Panc1 (cell line): Measurements from ENCODE around the gene IGSF23. TPM values are rescaled to one million over a fixed set of nuclear protein-coding genes. Genes with fewer than 3 reads are reported as not detected.

Source experiments
- ATAC-seq: fragments of 200-7000 bp; cut with Tn5 transposase; 2 replicates; pipeline ENCODE4 v1.9.1; 2020; ENCODE audit warnings: mild to moderate bottlenecking, moderate library complexity
- BruUV-seq: library from RNA; stranded (reverse); fragments of 400-500 nt; replicated peaks from 2 replicates; lab custom pipeline; 2021; lab: Mats Ljungman, UMichigan
- CTCF ChIA-PET: fragments of 300-600 bp; sonication (Branson Sonifier 250); formaldehyde crosslinking; loops from one replicate; lab custom pipeline; 2022; ENCODE audit warnings: antibody characterized with exemption; lab: Charles Lee
- POLR2A ChIA-PET: fragments of 300-600 bp; sonication (Branson Sonifier 250); formaldehyde crosslinking; loops from one replicate; lab custom pipeline; 2022; ENCODE audit warnings: antibody characterized with exemption; lab: Charles Lee
- DNase-seq: peaks from one replicate; pipeline ENCODE4 v3.0.0-alpha.2; 2010; ENCODE audit warnings: low read depth, low spot score
- H3K27ac ChIP-seq: 2 replicates; pipeline ENCODE4 v1.5.1; 2011; ENCODE audit warnings: mild to moderate bottlenecking, low read length, inconsistent platforms
- H3K27me3 ChIP-seq: fragments of 200-500 bp; sonication (Bioruptor generic); 2 replicates; pipeline ENCODE4 v1.6.0; 2014; ENCODE audit warnings: low read length, inconsistent platforms; ENCODE audit not compliant: control insufficient read depth, insufficient read depth
- H3K36me3 ChIP-seq: fragments of 200-500 bp; sonication (Bioruptor generic); 2 replicates; pipeline ENCODE4 v1.5.1; 2014; ENCODE audit warnings: inconsistent platforms, mild to moderate bottlenecking, low read length, moderate library complexity; ENCODE audit not compliant: control insufficient read depth, insufficient read depth
- H3K4me1 ChIP-seq: 2 replicates; pipeline ENCODE4 v1.5.1; 2011; ENCODE audit warnings: inconsistent platforms, mild to moderate bottlenecking, low read length, moderate library complexity; ENCODE audit not compliant: control insufficient read depth, insufficient read depth
- H3K4me3 ChIP-seq, 2 experiments: 2 replicates each; pipeline ENCODE4 v1.5.1; 2011 to 2012; ENCODE audit warnings: low read depth in 2 of 2, low read length in 2 of 2, mild to moderate bottlenecking in 2 of 2, inconsistent platforms in 1 of 2, moderate library complexity in 1 of 2
- H3K9me3 ChIP-seq: fragments of 200-500 bp; sonication (Bioruptor generic); 2 replicates; pipeline ENCODE4 v1.5.1; 2014; ENCODE audit warnings: low read depth, mild to moderate bottlenecking, inconsistent platforms, low read length, moderate library complexity; ENCODE audit not compliant: control insufficient read depth, insufficient read depth
- CTCF ChIP-seq: fragments of 450-650 bp; IDR thresholded peaks from 2 replicates; pipeline ENCODE4 v1.5.1; 2017; ENCODE audit warnings: mild to moderate bottlenecking
- POLR2AphosphoS5 ChIP-seq: IDR thresholded peaks from 2 replicates; pipeline ENCODE4 v1.6.1; 2012; ENCODE audit warnings: mild to moderate bottlenecking, low read depth, low read length, moderate library complexity
- REST ChIP-seq, 2 experiments: IDR thresholded peaks; 2 replicates each; pipeline ENCODE4 v1.6.1; 2011 to 2012; ENCODE audit warnings: low read depth in 2 of 2, control low read depth in 1 of 2, low read length in 1 of 2, mild to moderate bottlenecking in 1 of 2, moderate library complexity in 1 of 2; ENCODE audit not compliant: insufficient read depth in 1 of 2
- SIN3A ChIP-seq: IDR thresholded peaks from 2 replicates; pipeline ENCODE4 v1.6.1; 2012; ENCODE audit warnings: low read depth, mild to moderate bottlenecking, low read length, moderate library complexity, borderline replicate concordance; ENCODE audit not compliant: insufficient read depth
- TCF7L2 ChIP-seq: IDR thresholded peaks from 2 replicates; pipeline ENCODE4 v1.6.1; 2011; ENCODE audit warnings: mild to moderate bottlenecking, low read depth, low read length, inconsistent platforms
- in situ Hi-C: cut with HindIII; loops from 2 replicates; pipeline ENCODE4 v1.10.0; 2016; ENCODE audit warnings: low sequenced_read_pairs, low pct_unique_long_range_greater_than_20kb
- intact Hi-C: fragments of 100-400 bp; cut with micrococcal nuclease; formaldehyde crosslinking; loops from one replicate; pipeline ENCODE4 v1.10.0; 2022; ENCODE audit not compliant: unreplicated experiment
- total RNA-seq: library from RNA; stranded (reverse); gene quantifications from one replicate; pipeline ENCODE4 v1.2.1, GENCODE V29; 2021; ENCODE audit not compliant: unreplicated experiment

IGSF23 gene
- total RNA-seq, 1 experiment from 2014 or later: not detected

GRCh38 chr19:44567745-44568144 lies 45.6 kb upstream of the IGSF23 start:
- H3K27ac ChIP-seq: no peak overlapping the region
- no peaks in the 10 kb centered on the region for H3K36me3 ChIP-seq
- POLR2A ChIA-PET: no interaction called here
- H3K4me3 ChIP-seq: no peak overlapping the region
- intact Hi-C loops (no loop called here), in situ Hi-C loops (no loop called here)
- H3K27me3 ChIP-seq: peaks cover 4% of the 10 kb centered on the region; the same call in 1 of the 2 replicates
- BruUV-seq: no TSS peak
- no peaks in the 10 kb centered on the region for H3K9me3 ChIP-seq
- TF ChIP-seq REST (IDR thresholded peaks at IDR 0.05; ENCODE audit: insufficient read depth in 1 of 2, low read depth in 2 of 2, low read length in 1 of 2) (no peak), CTCF (no peak), TCF7L2 (no peak), SIN3A (no peak), POLR2AphosphoS5 (no peak)
- no peaks in the 10 kb centered on the region for H3K4me1 ChIP-seq
- DNase-seq (no peak), ATAC-seq (no peak)
- CTCF ChIA-PET: no interaction called here

GRCh38 chr19:44570603-44570983 lies 42.8 kb upstream of the IGSF23 start:
- Histone ChIP-seq H3K4me1 (no peaks in the 10 kb centered on the region), H3K27ac (no peak overlapping the region), H3K36me3 (no peaks in the 10 kb centered on the region), H3K27me3 (peaks cover 4% of the 10 kb centered on the region; the same call in 1 of the 2 replicates), H3K9me3 (no peaks in the 10 kb centered on the region), H3K4me3 (no peak overlapping the region)
- POLR2A ChIA-PET: no interaction called here
- ATAC-seq (no peak), DNase-seq (no peak)
- in situ Hi-C loops: no loop called here
- intact Hi-C loops: no loop called here
- TF ChIP-seq POLR2AphosphoS5: no peak
- no TSS peak for BruUV-seq
- CTCF ChIA-PET: interaction anchor here (0.6 to 1.6 kb wide), 9 partner anchors 13 to 200 kb away, joined by 3 to 7 read pairs (median 4); partner anchors contain the start of genes CEACAM20 and PVR

DNA sequence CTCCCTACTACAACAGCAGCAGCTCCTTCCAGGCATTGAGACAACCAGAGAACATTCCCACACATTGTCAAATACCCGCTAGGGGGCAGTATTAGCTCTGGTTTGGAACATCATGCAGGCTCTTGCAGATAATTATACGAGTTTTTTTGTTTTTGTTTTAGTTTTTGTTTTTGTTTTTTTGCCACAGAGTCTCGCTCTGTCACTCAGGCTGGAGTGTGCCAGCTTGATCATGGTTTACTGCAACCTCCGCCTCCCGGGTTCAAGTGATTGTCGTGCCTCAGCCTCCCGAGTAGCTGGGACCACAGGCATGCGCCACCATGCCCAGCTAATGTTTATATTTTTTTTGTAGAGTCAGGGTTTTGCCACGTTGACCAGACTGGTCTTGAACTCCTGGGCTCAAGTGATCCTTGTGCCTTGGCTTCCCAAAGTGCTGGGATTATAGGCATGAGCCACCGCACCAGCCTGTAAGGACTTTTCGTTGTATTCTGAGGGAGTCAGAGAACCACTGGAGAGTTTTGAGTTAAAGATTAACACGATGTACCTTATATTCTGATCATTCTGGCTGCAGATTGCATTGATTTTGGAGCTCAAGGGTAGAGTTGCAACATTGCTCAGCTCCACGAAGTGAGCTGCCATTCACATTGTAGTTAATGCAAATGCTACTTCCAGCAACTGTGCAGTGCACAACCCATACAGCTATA lies 42.2 kb upstream of the IGSF23 start:
- no peak overlapping the region for H3K27ac ChIP-seq

More for the DNA sequence above, 42.2 kb upstream of the IGSF23 start:
- no TSS peak for BruUV-seq
- H3K27me3 ChIP-seq: peaks cover 4% of the 10 kb centered on the region; the same call in 1 of the 2 replicates
- TF ChIP-seq POLR2AphosphoS5 (no peak), SIN3A (no peak), CTCF (peak; percentile 81)
- CTCF ChIA-PET: interaction anchor here (0.6 to 1.6 kb wide), 12 partner anchors 10 to 200 kb away, joined by 3 to 7 read pairs (median 4); partner anchors contain the start of genes CEACAM20 and PVR
- H3K4me1 ChIP-seq: no peaks in the 10 kb centered on the region
- POLR2A ChIA-PET: no interaction called here
- DNase-seq: peak; percentile 38
- intact Hi-C loops: no loop called here
- no peak overlapping the region for H3K4me3 ChIP-seq
- no peaks in the 10 kb centered on the region for H3K9me3 ChIP-seq
- in situ Hi-C loops: no loop called here
- ATAC-seq: peak; percentile 94
- H3K36me3 ChIP-seq: no peaks in the 10 kb centered on the region
